Parietal lobe (tissue), 1 donor: Measurements from ENCODE around the gene FAM78A. TPM values are rescaled to one million over a fixed set of nuclear protein-coding genes. Genes with fewer than 3 reads are reported as not detected.

Source experiments
- total RNA-seq: library from RNA; depleted of rRNA; stranded (reverse); fragments of >200 nt; gene quantifications from one replicate; pipeline ENCODE4 v1.2.3, GENCODE V29; 2014

FAM78A gene
- 1.9 TPM for total RNA-seq

DNA sequence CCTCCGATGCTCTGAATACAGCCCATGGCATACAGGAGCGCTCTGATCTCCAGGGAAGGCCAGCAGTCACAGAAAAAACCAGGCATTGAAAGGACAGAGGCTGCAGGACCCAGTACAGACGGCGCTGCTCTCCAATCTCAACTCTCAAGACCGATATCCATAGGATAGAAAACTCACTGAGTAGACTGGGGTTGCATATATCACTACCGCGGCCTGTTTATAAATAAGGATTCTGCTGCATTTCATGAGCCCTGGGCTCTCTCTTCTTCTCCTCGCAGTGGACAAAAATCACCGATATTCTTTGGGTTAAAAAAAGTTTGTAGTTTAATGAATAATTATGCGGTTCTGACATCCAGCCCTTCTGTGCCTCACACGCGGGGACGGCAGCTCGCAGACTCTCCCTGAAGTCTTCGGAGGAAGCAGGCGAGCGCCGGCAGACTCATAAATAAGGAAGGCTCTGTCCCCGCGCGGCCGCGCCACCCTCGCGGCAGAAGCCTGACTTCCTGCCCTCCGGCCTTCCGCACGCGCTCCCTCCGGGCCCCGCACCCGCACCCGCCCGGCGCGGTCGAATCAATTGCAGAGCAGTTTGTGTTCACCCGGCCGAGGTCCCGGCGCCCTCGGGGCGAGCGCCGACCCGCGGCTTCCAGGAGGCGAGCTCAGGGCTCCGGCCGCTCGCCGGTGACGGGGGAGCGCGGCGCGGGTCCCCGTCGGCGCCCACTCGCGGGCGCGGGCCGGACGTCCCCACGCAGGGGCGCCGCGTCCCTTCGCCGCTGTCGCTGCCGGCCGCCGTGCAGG is at the start of gene FAM78A:
Gene FAM78A (minus strand): TSS at position 417 of the 795 bp plus-strand sequence. CDS start 331 bp downstream, at position 86.

GRCh38 chr9:131289301-131290035 is 13.2 kb upstream of the FAM78A start, which contains the start of gene PLPP7:
TSS of gene PLPP7 (plus strand) at chr9:131289723. CDS start at chr9:131289998, 275 bp downstream.

Other genes with a start within 250 kb of the FAM78A start
- 21.0 TPM for gene AIF1L, start 180.0 kb downstream of the FAM78A start, total RNA-seq
- gene NUP214, start 150.9 kb downstream of the FAM78A start, total RNA-seq, result 46.0 TPM
- 7.2 TPM for gene PLPP7, start 13.2 kb upstream of the FAM78A start, total RNA-seq
- gene PRRC2B, start 117.6 kb upstream of the FAM78A start, total RNA-seq, result 321 TPM
- 66.7 TPM for gene POMT1, start 226.4 kb upstream of the FAM78A start, total RNA-seq